Upper lobe of left lung (tissue), 4 donors: ENCODE data around the gene DNAJB6.

Experiments
- EP300 ChIP-seq, 4 donors: sonication (generic); formaldehyde crosslinking; IDR thresholded peaks; one replicate each; pipeline ENCODE4 v1.5.1; 2017; ENCODE audit warnings: antibody characterized with exemption in 4 of 4, control low read depth in 2 of 4
- POLR2AphosphoS5 ChIP-seq, 2 donors: sonication (generic); formaldehyde crosslinking; IDR thresholded peaks; one replicate each; pipeline ENCODE4 v1.5.1; 2017; ENCODE audit warnings: antibody characterized with exemption in 2 of 2
- TF ChIP-seq, protein P1 (sequence below), 6 experiments: fragments of 450-650 bp in 4 of 6; fragments of 200-600 bp in 2 of 6; sonication (generic) in 2 of 6; IDR thresholded peaks; one replicate each; pipeline ENCODE4 v1.5.1; 2016 to 2019; ENCODE audit warnings: antibody characterized with exemption in 6 of 6

DNA sequence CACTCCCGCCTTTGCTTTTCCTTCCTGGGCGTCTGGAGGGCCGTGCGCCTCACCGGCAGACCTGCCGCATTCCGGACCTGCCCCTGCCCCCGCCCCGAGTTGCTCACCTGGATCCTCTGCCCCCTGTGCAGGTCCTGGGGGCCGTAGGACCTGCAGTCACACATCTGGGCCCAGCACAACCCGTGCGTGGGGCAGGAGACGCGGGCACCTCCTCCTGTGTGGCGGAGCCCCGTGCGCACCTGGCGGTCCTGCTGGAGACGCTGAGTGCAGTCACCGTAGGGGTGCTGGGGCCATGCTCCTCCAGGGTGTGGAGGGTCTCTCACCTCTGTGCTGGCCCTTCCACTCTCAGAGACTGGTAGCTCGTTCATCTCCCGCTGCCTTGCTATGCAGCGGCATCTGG is 85.5 kb downstream of the DNAJB6 start:
- TF ChIP-seq, protein P1, sequence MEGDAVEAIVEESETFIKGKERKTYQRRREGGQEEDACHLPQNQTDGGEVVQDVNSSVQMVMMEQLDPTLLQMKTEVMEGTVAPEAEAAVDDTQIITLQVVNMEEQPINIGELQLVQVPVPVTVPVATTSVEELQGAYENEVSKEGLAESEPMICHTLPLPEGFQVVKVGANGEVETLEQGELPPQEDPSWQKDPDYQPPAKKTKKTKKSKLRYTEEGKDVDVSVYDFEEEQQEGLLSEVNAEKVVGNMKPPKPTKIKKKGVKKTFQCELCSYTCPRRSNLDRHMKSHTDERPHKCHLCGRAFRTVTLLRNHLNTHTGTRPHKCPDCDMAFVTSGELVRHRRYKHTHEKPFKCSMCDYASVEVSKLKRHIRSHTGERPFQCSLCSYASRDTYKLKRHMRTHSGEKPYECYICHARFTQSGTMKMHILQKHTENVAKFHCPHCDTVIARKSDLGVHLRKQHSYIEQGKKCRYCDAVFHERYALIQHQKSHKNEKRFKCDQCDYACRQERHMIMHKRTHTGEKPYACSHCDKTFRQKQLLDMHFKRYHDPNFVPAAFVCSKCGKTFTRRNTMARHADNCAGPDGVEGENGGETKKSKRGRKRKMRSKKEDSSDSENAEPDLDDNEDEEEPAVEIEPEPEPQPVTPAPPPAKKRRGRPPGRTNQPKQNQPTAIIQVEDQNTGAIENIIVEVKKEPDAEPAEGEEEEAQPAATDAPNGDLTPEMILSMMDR (IDR thresholded peaks at IDR 0.05) = no peak
- TF ChIP-seq EP300 (IDR thresholded peaks at IDR 0.05) = no peak
- no peak for TF ChIP-seq POLR2AphosphoS5 (IDR thresholded peaks at IDR 0.05)
